IMR-90 (cell line): ENCODE results near the gene SYNE2. TPM values are rescaled to one million over a fixed set of nuclear protein-coding genes. Genes with fewer than 3 reads are reported as not detected.

Experiments
- ATAC-seq: fragments of 200-7000 bp; cut with Tn5 transposase; 2 replicates; pipeline ENCODE4 v1.9.1; 2020; ENCODE audit warnings: low read depth, mild to moderate bottlenecking, moderate library complexity
- BruUV-seq: library from RNA; stranded (reverse); fragments of 400-500 nt; replicated peaks from 2 replicates; lab custom pipeline; 2021; lab: Mats Ljungman, UMichigan
- CTCF ChIA-PET: fragments of 300-600 bp; formaldehyde crosslinking; extraction: SDS; loops from one replicate; lab custom pipeline; 2021; ENCODE audit warnings: antibody characterized with exemption; lab: Yijun Ruan, JAX
- POLR2A ChIA-PET: fragments of 300-600 bp; sonication (Branson Sonifier 250); formaldehyde crosslinking; loops from one replicate; lab custom pipeline; 2022; ENCODE audit warnings: antibody characterized with exemption; ENCODE audit not compliant: unreplicated experiment; lab: Charles Lee
- DNase-seq: peaks from one replicate; pipeline ENCODE4 v3.0.0; 2013
- H2AFZ ChIP-seq: replicated peaks from 2 replicates; pipeline ENCODE3; 2013; ENCODE audit warnings: low read length, mild to moderate bottlenecking; ENCODE audit not compliant: poor library complexity
- H2AK5ac ChIP-seq: 2 replicates; pipeline ENCODE4 v1.6.1; 2013; ENCODE audit warnings: low read depth, low read length, inconsistent platforms
- H2AK9ac ChIP-seq: replicated peaks from 2 replicates; pipeline ENCODE3; 2013; ENCODE audit warnings: mild to moderate bottlenecking, low read depth, low read length, moderate library complexity; ENCODE audit not compliant: poor library complexity
- H2BK120ac ChIP-seq: 2 replicates; pipeline ENCODE4 v1.6.1; 2013; ENCODE audit warnings: low read depth, low read length, inconsistent platforms
- H2BK15ac ChIP-seq: 3 replicates; pipeline ENCODE4 v1.6.1; 2013; ENCODE audit warnings: low read depth, low read length, inconsistent platforms
- H2BK20ac ChIP-seq: 2 replicates; pipeline ENCODE4 v1.6.1; 2013; ENCODE audit warnings: low read depth, mild to moderate bottlenecking, inconsistent platforms, low read length, moderate library complexity
- H2BK5ac ChIP-seq: 2 replicates; pipeline ENCODE4 v1.6.1; 2013; ENCODE audit warnings: mild to moderate bottlenecking, low read depth, low read length, inconsistent platforms; ENCODE audit not compliant: poor library complexity, severe bottlenecking
- H3K14ac ChIP-seq: replicated peaks from 2 replicates; pipeline ENCODE4 v1.6.1; 2013; ENCODE audit warnings: low read depth, low read length, inconsistent platforms
- H3K18ac ChIP-seq: 2 replicates; pipeline ENCODE4 v1.6.1; 2013; ENCODE audit warnings: low read depth, low read length, control low read depth
- H3K23ac ChIP-seq: 2 replicates; pipeline ENCODE4 v1.6.1; 2013; ENCODE audit warnings: low read depth, low read length, inconsistent platforms
- H3K27ac ChIP-seq: 2 replicates; pipeline ENCODE4 v1.5.1; 2013; ENCODE audit warnings: mild to moderate bottlenecking, control low read depth, low read length; ENCODE audit not compliant: insufficient read depth
- H3K27me3 ChIP-seq: 2 replicates; pipeline ENCODE4 v1.6.1; 2013; ENCODE audit warnings: low read length; ENCODE audit not compliant: control insufficient read depth, insufficient read depth
- H3K36me3 ChIP-seq: 2 replicates; pipeline ENCODE4 v1.6.1; 2013; ENCODE audit warnings: low read length, mixed read lengths; ENCODE audit not compliant: control insufficient read depth, insufficient read depth
- H3K4ac ChIP-seq: 2 replicates; pipeline ENCODE4 v1.6.1; 2013; ENCODE audit warnings: low read depth, low read length, inconsistent platforms
- H3K4me1 ChIP-seq: 2 replicates; pipeline ENCODE4 v1.6.1; 2013; ENCODE audit warnings: low read length, mixed read lengths; ENCODE audit not compliant: control insufficient read depth, insufficient read depth
- H3K4me2 ChIP-seq: 2 replicates; pipeline ENCODE4 v1.6.1; 2013; ENCODE audit warnings: low read depth, mild to moderate bottlenecking, control low read depth, low read length, moderate library complexity
- H3K4me3 ChIP-seq: 2 replicates; pipeline ENCODE4 v1.5.1; 2013; ENCODE audit warnings: low read depth, mild to moderate bottlenecking, control low read depth, low read length, moderate library complexity; ENCODE audit not compliant: insufficient read depth
- H3K56ac ChIP-seq: 2 replicates; pipeline ENCODE4 v1.6.1; 2013; ENCODE audit warnings: low read length, inconsistent platforms; ENCODE audit not compliant: insufficient read depth; ENCODE audit errors: extremely low read depth
- H3K79me1 ChIP-seq, 2 experiments: 2 replicates each; pipeline ENCODE4 v1.6.1; 2013; ENCODE audit warnings: low read length in 2 of 2, inconsistent platforms in 1 of 2, low read depth in 1 of 2
- H3K9ac ChIP-seq: 2 replicates; pipeline ENCODE4 v1.6.1; 2013; ENCODE audit warnings: low read depth, low read length, control low read depth
- H3K9me1 ChIP-seq: 2 replicates; pipeline ENCODE4 v1.6.1; 2013; ENCODE audit warnings: low read length, inconsistent platforms; ENCODE audit not compliant: insufficient read depth
- H3K9me3 ChIP-seq: 2 replicates; pipeline ENCODE4 v1.6.1; 2013; ENCODE audit warnings: low read length; ENCODE audit not compliant: control insufficient read depth, insufficient read depth
- H4K20me1 ChIP-seq: 2 replicates; pipeline ENCODE4 v1.6.1; 2013; ENCODE audit warnings: low read length, inconsistent platforms; ENCODE audit not compliant: insufficient read depth
- H4K5ac ChIP-seq: 2 replicates; pipeline ENCODE4 v1.6.1; 2013; ENCODE audit warnings: mild to moderate bottlenecking, low read depth, low read length, control low read depth
- H4K8ac ChIP-seq, 2 experiments: 2 replicates each; pipeline ENCODE4 v1.6.1; 2013; ENCODE audit warnings: low read depth in 2 of 2, low read length in 2 of 2, control low read depth in 1 of 2, inconsistent platforms in 1 of 2
- H4K91ac ChIP-seq: 2 replicates; pipeline ENCODE4 v1.6.1; 2013; ENCODE audit warnings: low read depth, low read length, inconsistent platforms; ENCODE audit not compliant: insufficient read depth
- BHLHE40 ChIP-seq: fragments of 150-350 bp; IDR thresholded peaks from 2 replicates; pipeline ENCODE4 v1.6.1; 2016; ENCODE audit warnings: mild to moderate bottlenecking, low read depth, low read length
- CEBPB ChIP-seq: IDR thresholded peaks from 2 replicates; pipeline ENCODE4 v1.6.1; 2012; ENCODE audit warnings: low read depth, low read length, improper control_type of control experiment
- FOS ChIP-seq: fragments of 150-350 bp; IDR thresholded peaks from 2 replicates; pipeline ENCODE4 v1.6.1; 2016; ENCODE audit warnings: low read depth, low read length
- MAFK ChIP-seq: IDR thresholded peaks from 2 replicates; pipeline ENCODE4 v1.6.1; 2012; ENCODE audit warnings: low read depth, low read length, improper control_type of control experiment
- RAD21 ChIP-seq: IDR thresholded peaks from 2 replicates; pipeline ENCODE4 v1.6.1; 2012; ENCODE audit warnings: low read length, improper control_type of control experiment
- SMC3 ChIP-seq: fragments of 150-350 bp; IDR thresholded peaks from 2 replicates; pipeline ENCODE4 v1.6.1; 2016; ENCODE audit warnings: low read depth, mild to moderate bottlenecking, antibody characterized with exemption, low read length, moderate library complexity
- WGBS, 2 experiments: methylation state at CpG; one replicate each; pipeline versions ENCODE4 v1.1.5 to v1.1.7; 2013; ENCODE audit warnings: missing lambda C conversion rate in 2 of 2; ENCODE audit not compliant: insufficient read length in 1 of 2; ENCODE audit errors: extremely low coverage in 2 of 2; 5-methylcytosine and 5-hydroxymethylcytosine counted together
- dilution Hi-C: fragments of 300-500 bp; cut with HindIII; formaldehyde crosslinking; loops from one replicate; pipeline ENCODE4 v1.14.3; 2018; ENCODE audit warnings: low sequenced_read_pairs; ENCODE audit not compliant: unreplicated experiment
- in situ Hi-C: fragments of 300-500 bp; cut with MboI; formaldehyde crosslinking; loops from 3 replicates; pipeline ENCODE4 v1.14.3; 2019; ENCODE audit warnings: low sequenced_read_pairs, inconsistent platforms, mixed read lengths
- intact Hi-C: fragments of 100-400 bp; cut with micrococcal nuclease; formaldehyde crosslinking; loops from 2 replicates; pipeline ENCODE4 v1.10.0; 2022
- polyA plus RNA-seq, 3 experiments: library from polyadenylated mRNA; depleted of rRNA; stranded (reverse); fragments of >200 nt; gene quantifications; 2 replicates each; pipeline ENCODE4 v1.2.3, GENCODE V29; 2012; ENCODE audit warnings: low replicate concordance in 1 of 3
- total RNA-seq: library from RNA; depleted of rRNA; stranded (reverse); fragments of >200 nt; gene quantifications from 2 replicates; pipeline ENCODE4 v1.2.3, GENCODE V29; 2012

Gene SYNE2
- total and polyA plus RNA-seq, 2 of the 4 experiments (the other 2 are of a cell fraction) = 5.2 to 28.9 TPM

- 0 out of 3 replicates have a peak overlapping the region, but pooled peaks have one; percentile 64 for H2BK15ac ChIP-seq
- peak; percentile 92 for DNase-seq
- no peak overlapping the region for H3K14ac ChIP-seq
- H2AK9ac ChIP-seq = no peak overlapping the region
- H3K27ac ChIP-seq = peak overlapping the region; percentile 27; the same call in 1 of the 2 replicates
- ChIA-PET CTCF (interaction anchor here (0.5 to 0.8 kb wide), 2 partner anchors 56 to 207 kb away, joined by 3 read pairs; no protein-coding TSS in a partner anchor), POLR2A (no interaction called here)
- in situ Hi-C loops (no loop called here), intact Hi-C loops (no loop called here), dilution Hi-C loops (no loop called here)
- ATAC-seq = peak; percentile 81
- H3K4me3 ChIP-seq = no peak overlapping the region
- no TSS peak for BruUV-seq
- peak overlapping the region; percentile 74 for H2BK120ac ChIP-seq
- no peaks in the 10 kb centered on the region for H4K20me1 ChIP-seq
- no peak overlapping the region for H3K23ac ChIP-seq
- no peak overlapping the region for H3K9ac ChIP-seq
- peak overlapping the region; percentile 23; the same call in 1 of the 2 replicates for H2AK5ac ChIP-seq
- peaks cover 3% of the 10 kb centered on the region; the same call in 1 of the 2 replicates for H3K4me1 ChIP-seq
- H3K9me3 ChIP-seq = no peaks in the 10 kb centered on the region
- H4K91ac ChIP-seq = peak overlapping the region; percentile 26; the same call in 1 of the 2 replicates
- no peaks in the 10 kb centered on the region for H3K27me3 ChIP-seq
- WGBS, 2 experiments = no CpG with 5 or more reads among the region's 3 CpGs
- peak overlapping the region; percentile 79; the same call in 1 of the 2 replicates for H2BK20ac ChIP-seq
- H3K4me2 ChIP-seq = peak overlapping the region; percentile 77; the same call in 1 of the 2 replicates
- H3K4ac ChIP-seq = peak overlapping the region; percentile 86; the same call in 1 of the 2 replicates
- H3K36me3 ChIP-seq = no peaks in the 10 kb centered on the region
- H4K5ac ChIP-seq = no peak overlapping the region
- peak overlapping the region in 1 of 2 experiments; percentile 62; a peak in 2 of 4 replicates for H4K8ac ChIP-seq
- peak overlapping the region; percentile 57 for H2BK5ac ChIP-seq
- TF ChIP-seq MAFK (no peak), FOS (peak; percentile 40; the same call in 1 of the 2 replicates), CEBPB (0 out of 2 replicates have a peak, but pooled peaks have one; percentile 18), RAD21 (no peak), SMC3 (no peak), BHLHE40 (peak; percentile 49; the same call in 1 of the 2 replicates)
- no peak overlapping the region for H2AFZ ChIP-seq
- H3K56ac ChIP-seq = peak overlapping the region; percentile 57; the same call in 1 of the 2 replicates
- peaks cover 3% of the 10 kb centered on the region; the same call in 1 of the 2 replicates for H3K9me1 ChIP-seq
- H3K18ac ChIP-seq = no peak overlapping the region; the same call in 1 of the 2 replicates
- H3K79me1 ChIP-seq = no peaks in the 10 kb centered on the region
Measured at GRCh38 chr14:64253672-64254071, 400.9 kb downstream of the SYNE2 start.
